GM19023 (cell line): ENCODE measurements around the gene VAV3.
A peak's percentile ranks its signal among the peaks of the same experiment; 100 is the strongest.

Experiments used
- ATAC-seq: cut with Tn5 transposase; IDR thresholded peaks from one replicate; pipeline ENCODE4 v1.9.1; 2021; ENCODE audit warnings: mild to moderate bottlenecking, moderate library complexity; ENCODE audit not compliant: unreplicated experiment

The VAV3 gene

DNA sequence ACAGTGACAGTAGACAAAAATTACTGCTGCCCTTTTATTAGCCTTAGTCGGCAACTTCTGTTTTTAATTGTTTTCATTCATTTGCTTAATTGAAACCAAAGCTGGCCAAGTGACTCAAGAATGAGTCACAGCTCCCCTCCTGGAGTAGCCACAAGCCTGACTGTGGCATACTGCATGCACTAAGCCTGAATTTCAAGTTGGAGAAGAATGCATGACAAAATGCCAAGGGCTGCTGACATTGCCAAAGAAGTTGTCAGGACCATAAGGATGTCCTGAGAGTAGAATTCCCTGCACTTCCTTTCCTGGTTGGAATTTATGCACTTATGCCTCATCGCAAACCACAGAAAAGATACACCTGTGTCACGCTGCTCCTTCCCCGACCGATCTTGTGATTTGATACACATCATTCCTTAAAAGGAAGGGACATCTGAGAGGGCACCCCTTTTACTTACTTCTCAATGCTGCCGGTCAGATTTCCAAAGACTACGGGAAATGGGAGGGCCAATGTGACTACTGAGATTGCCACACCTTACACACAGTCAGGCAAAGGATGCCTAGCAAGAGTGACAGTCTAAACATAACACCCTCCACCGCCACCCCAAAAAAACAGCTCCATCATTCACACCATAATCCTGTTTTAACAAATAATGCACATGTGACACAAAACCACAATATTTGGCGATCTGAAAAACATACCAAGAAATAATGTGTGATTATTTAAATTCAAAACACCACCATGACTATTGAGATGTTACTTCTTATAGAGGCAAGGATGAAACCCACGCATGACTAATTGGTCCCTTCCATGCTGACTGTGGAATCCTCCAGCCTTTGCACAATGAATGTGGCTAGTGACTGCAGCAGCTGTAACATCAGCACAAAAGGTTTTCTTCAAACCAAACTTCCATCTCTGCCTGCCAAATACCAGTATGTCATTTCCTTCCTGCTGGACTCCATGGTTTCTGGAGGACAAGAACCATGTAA is 28.2 kb downstream of the VAV3 start:
- no peak for ATAC-seq

- ATAC-seq: peak; percentile 89
Observed at GRCh38 chr1:107935396-107936064, 29.4 kb downstream of the VAV3 start.

DNA sequence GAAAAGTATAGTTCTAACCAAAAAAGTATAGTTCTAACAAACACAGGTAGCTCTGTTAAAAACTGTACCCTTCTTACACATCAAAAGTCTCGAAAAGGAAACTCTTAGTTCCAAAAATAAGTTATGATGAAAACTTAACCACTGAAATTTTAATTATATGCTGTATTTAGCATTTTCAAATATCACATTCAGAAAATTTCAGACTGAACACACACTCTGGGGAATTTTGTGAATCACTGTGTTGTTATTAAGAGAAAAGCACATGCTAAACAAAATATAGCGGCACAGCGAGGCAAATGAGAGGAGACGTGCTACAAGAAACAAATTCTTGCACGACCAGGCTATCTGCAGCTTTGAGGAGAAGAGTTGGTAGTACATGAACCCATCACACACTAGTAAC is 30.4 kb downstream of the VAV3 start:
- ATAC-seq: no peak

GRCh38 chr1:107933736-107934135 is 31.2 kb downstream of the VAV3 start:
- ATAC-seq: no peak

- no peak for ATAC-seq
Observed at GRCh38 chr1:107930292-107930691, 34.7 kb downstream of the VAV3 start.

GRCh38 chr1:107927820-107928219 is 37.2 kb downstream of the VAV3 start:
- ATAC-seq: no peak

GRCh38 chr1:107926436-107927080 is 38.4 kb downstream of the VAV3 start:
- no peak for ATAC-seq

DNA sequence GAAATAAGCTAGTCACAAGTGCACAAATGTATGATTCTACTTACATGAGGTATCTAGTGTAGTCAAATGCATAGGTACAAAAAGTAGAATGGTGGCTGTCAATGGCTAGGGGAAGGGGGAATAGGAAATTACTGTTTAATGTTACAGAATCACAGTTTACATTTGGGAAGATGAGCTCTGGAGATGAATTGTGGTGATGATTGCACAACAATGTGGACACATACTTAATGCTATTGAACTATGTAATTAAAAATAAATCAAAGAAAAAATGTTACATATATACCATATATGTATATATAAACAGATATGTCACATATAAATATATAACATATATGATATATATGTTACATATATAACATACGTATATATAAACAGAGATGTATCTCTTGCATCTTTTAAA is 39.4 kb downstream of the VAV3 start:
- ATAC-seq: no peak

DNA sequence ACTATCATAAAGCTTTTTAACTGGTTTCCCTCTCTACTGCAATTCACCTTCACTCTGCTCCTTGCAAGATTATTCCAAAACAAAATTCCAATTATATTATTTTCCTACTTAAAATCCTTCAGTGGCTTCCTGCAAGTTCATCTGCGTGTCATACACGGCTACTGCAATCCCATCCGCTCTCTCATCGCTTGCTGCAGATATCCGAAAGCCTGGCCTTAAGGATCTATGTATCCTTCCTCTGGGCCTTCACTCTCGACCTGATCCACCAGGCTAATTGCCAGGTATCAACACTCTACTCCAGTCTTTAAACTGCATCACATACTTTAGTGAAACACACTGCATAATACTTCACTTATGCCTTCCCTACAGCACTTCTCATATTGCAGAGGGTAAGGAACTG is 44.0 kb downstream of the VAV3 start:
- no peak for ATAC-seq

- no peak for ATAC-seq
Observed at GRCh38 chr1:107920561-107920960, 44.4 kb downstream of the VAV3 start.

DNA sequence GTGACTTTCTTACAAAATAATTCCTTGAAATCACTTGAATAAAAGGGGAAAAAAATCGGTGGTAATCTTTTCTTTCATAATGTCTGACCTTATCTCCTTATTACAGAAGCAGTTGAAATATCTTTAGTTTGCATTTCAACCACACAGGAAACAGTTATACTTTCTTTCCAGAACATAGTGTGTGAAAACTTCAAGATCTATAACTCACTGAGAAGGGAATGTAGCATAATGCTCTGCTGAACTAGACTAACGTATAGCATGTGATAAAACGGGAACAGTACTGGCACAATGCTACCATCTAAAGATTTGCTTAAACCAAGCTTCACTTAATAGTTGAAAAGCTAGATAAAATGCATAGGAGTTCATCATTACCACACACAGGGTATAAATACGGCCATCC is 45.0 kb downstream of the VAV3 start:
- no peak for ATAC-seq

GRCh38 chr1:107914119-107914765 is 50.7 kb downstream of the VAV3 start:
- no peak for ATAC-seq

DNA sequence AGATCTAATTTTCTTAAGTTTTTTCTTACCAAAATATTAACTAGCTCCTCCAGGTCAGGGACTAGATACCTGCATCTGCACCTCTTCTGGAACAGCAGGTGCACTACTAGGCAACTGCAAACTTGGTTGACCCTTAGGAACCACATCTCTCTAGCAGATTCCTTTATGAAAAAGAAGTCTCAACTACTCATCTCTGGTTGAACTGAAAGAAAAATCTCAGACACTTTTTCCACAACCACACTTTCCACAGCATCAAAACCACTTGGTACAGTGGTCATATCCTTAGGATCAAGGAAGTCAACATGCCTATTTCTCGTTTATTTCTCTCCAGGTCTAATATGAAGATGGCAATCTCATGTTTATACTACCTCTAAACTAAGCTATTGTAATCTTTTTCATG is 52.3 kb downstream of the VAV3 start:
- ATAC-seq: no peak

DNA sequence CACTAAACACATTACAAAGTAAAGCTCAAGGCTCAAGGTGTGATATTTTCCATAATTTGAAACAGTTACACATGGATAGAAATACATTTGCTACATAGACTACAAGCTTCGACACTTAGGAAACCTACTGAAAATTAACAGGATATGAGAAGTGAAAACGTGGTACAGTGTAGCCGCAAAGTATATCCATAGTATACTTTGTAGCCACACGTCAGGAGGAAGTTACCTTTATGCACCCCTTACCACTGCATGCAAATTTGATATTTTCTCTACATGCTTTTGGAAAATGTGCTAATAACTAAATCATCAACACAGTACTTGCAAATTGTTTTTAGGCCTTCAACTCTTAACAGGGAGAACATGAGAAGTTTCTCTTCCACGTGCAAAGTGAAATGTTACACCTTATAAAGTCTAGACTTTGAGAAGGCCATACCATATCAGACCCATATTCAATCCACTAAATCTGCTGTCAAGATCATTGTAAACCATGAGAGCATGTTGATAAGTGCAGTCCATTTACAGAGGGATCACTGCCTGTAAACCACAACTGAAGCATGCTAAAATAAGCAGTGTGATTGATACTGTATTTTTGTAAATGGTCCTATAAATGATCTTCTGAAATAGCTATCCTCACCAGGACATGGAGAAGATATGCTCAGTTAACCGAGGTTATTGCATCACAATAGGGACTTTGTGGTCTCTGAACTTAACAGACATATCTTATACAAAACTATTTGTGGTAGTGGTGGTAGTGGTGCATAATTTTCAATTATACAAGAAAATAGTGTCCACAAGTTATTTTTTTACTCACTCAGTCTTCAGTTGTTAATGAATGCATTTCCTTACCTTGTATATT is 64.7 kb downstream of the VAV3 start:
- ATAC-seq: no peak

GRCh38 chr1:107899655-107900054 is 65.3 kb downstream of the VAV3 start:
- ATAC-seq: no peak

- no peak for ATAC-seq
Observed at GRCh38 chr1:107897438-107898345, 67.3 kb downstream of the VAV3 start.

GRCh38 chr1:107896936-107897335 is 68.0 kb downstream of the VAV3 start:
- no peak for ATAC-seq

DNA sequence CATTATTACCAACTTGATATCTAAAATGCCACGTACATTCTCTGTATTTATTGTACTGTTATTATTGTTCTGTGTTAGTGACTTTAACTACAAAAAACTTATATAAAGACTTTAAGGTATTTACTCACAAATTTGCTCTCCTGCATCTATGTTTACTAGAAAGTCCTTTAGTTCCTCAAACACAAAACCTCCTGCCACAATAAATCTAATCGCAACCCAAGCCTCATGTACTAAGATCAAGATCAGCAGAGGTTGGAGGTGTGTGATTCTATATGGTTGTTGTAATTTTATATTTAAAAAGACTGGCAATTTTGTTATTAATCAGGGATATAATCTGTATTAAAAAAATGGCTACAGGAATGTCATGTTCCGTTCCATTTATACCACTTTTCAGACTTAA is 68.6 kb downstream of the VAV3 start:
- ATAC-seq: no peak
